SK-N-SH (cell line): ENCODE results near the gene SLC17A1. TPM values are rescaled to one million over a fixed set of nuclear protein-coding genes. Genes with fewer than 3 reads are reported as not detected.

Experiments
- CTCF ChIA-PET: fragments of 300-600, 350-600 bp; formaldehyde crosslinking; extraction: SDS; loops from one replicate; lab custom pipeline; 2021; lab: Yijun Ruan, JAX
- POLR2A ChIA-PET: fragments of 350-600 bp; sonication (Branson Sonifier 250); formaldehyde crosslinking; extraction: SDS; loops from one replicate; lab custom pipeline; 2020; ENCODE audit warnings: antibody characterized with exemption, inconsistent platforms; lab: Yijun Ruan, JAX
- DNase-seq: peaks from one replicate; pipeline ENCODE4 v3.0.0; 2012
- H2AFZ ChIP-seq: fragments of 200-600 bp; sonication (generic); 2 replicates; pipeline ENCODE4 v1.8.1; 2016; ENCODE audit warnings: antibody characterized with exemption, mild to moderate bottlenecking, low read depth
- H3F3A ChIP-seq: fragments of 200-600 bp; sonication (generic); replicated peaks from 2 replicates; pipeline ENCODE3; 2016; ENCODE audit warnings: antibody characterized with exemption, mild to moderate bottlenecking; ENCODE audit not compliant: insufficient read depth
- H3K27ac ChIP-seq, 2 experiments: fragments of 200-500 bp in 1 of 2; fragments of 200-600 bp in 1 of 2; sonication (Bioruptor generic) in 1 of 2; sonication (generic), shearing (Covaris generic) in 1 of 2; 2 replicates each; pipeline versions ENCODE4 v1.5.1 to v1.6.1; 2014 to 2016; ENCODE audit warnings: low read depth in 2 of 2, inconsistent platforms in 1 of 2, low read length in 1 of 2, mild to moderate bottlenecking in 1 of 2, mixed read lengths in 1 of 2
- H3K27me3 ChIP-seq: fragments of 200-600 bp; sonication (generic), shearing (Covaris generic); 2 replicates; pipeline ENCODE4 v1.6.1; 2016; ENCODE audit warnings: mixed run types; ENCODE audit not compliant: insufficient read depth
- H3K36me3 ChIP-seq, 2 experiments: fragments of 200-500 bp in 1 of 2; fragments of 200-600 bp in 1 of 2; sonication (Bioruptor generic) in 1 of 2; sonication (generic) in 1 of 2; replicated peaks in 1 of 2; 2 replicates each; pipeline versions ENCODE3 to v1.5.1; 2014 to 2016; ENCODE audit warnings: low read length in 1 of 2, mild to moderate bottlenecking in 1 of 2; ENCODE audit not compliant: insufficient read depth in 2 of 2, control insufficient read depth in 1 of 2
- H3K4me1 ChIP-seq, 2 experiments: fragments of 200-500 bp in 1 of 2; fragments of 200-600 bp in 1 of 2; sonication (Bioruptor generic) in 1 of 2; sonication (generic), shearing (Covaris generic) in 1 of 2; 2 replicates each; pipeline versions ENCODE4 v1.5.1 to v1.6.1; 2014 to 2016; ENCODE audit warnings: low read depth in 1 of 2, low read length in 1 of 2, mixed run types in 1 of 2; ENCODE audit not compliant: insufficient read depth in 2 of 2, control insufficient read depth in 1 of 2
- H3K4me2 ChIP-seq: fragments of 200-600 bp; sonication (generic), shearing (Covaris generic); 2 replicates; pipeline ENCODE4 v1.6.1; 2017; ENCODE audit warnings: mixed run types
- H3K4me3 ChIP-seq, 2 experiments: fragments of 200-500 bp in 1 of 2; fragments of 200-600 bp in 1 of 2; sonication (Bioruptor generic) in 1 of 2; sonication (generic), shearing (Covaris generic) in 1 of 2; 2 replicates each; pipeline versions ENCODE4 v1.5.1 to v1.8.1; 2014 to 2016; ENCODE audit warnings: low read depth in 2 of 2, inconsistent platforms in 1 of 2, low read length in 1 of 2, mild to moderate bottlenecking in 1 of 2, mixed read lengths in 1 of 2, moderate library complexity in 1 of 2
- H3K79me2 ChIP-seq: fragments of 200-600 bp; sonication (generic); 2 replicates; pipeline ENCODE4 v1.8.1; 2017; ENCODE audit warnings: mild to moderate bottlenecking; ENCODE audit not compliant: insufficient read depth
- H3K9ac ChIP-seq: fragments of 200-600 bp; sonication (generic); 2 replicates; pipeline ENCODE4 v1.6.1; 2017; ENCODE audit warnings: mixed run types
- H3K9me2 ChIP-seq: fragments of 200-600 bp; sonication (generic); 2 replicates; pipeline ENCODE4 v1.6.1; 2017; ENCODE audit warnings: mixed run types
- H3K9me3 ChIP-seq: fragments of 200-600 bp; sonication (generic); 2 replicates; pipeline ENCODE4 v1.6.1; 2017; ENCODE audit warnings: mixed run types, mild to moderate bottlenecking, moderate library complexity
- H4K20me1 ChIP-seq: fragments of 200-600 bp; sonication (generic); 2 replicates; pipeline ENCODE4 v1.6.1; 2017; ENCODE audit warnings: mild to moderate bottlenecking, mixed run types; ENCODE audit not compliant: insufficient read depth
- CHD2 ChIP-seq: fragments of 150-350 bp; IDR thresholded peaks from 2 replicates; pipeline ENCODE4 v1.6.1; 2018; ENCODE audit warnings: low read length; ENCODE audit not compliant: partially characterized antibody
- EP300 ChIP-seq, 2 experiments: IDR thresholded peaks; 2 replicates each; pipeline versions ENCODE4 v1.4.0 to v1.6.1; 2012; ENCODE audit warnings: borderline replicate concordance in 1 of 2, low read depth in 1 of 2, low read length in 1 of 2
- FOXJ3 ChIP-seq: sonication (generic); formaldehyde crosslinking; IDR thresholded peaks from 2 replicates; pipeline ENCODE4 v1.5.1; 2020; ENCODE audit warnings: mild to moderate bottlenecking, missing genetic modification reagents
- FOXM1 ChIP-seq: IDR thresholded peaks from 2 replicates; pipeline ENCODE4 v1.4.0; 2012; ENCODE audit warnings: low read depth, mild to moderate bottlenecking
- GABPA ChIP-seq: IDR thresholded peaks from 2 replicates; pipeline ENCODE4 v1.4.0; 2012; ENCODE audit warnings: low read depth, mild to moderate bottlenecking
- GATA2 ChIP-seq: sonication (generic); formaldehyde crosslinking; IDR thresholded peaks from 2 replicates; pipeline ENCODE4 v1.5.0; 2020; ENCODE audit warnings: mild to moderate bottlenecking, missing genetic modification reagents
- JUND ChIP-seq: IDR thresholded peaks from 2 replicates; pipeline ENCODE4 v1.4.0; 2012
- MEF2A ChIP-seq: IDR thresholded peaks from 2 replicates; pipeline ENCODE4 v1.4.0; 2012; ENCODE audit warnings: low read depth, borderline replicate concordance
- NRF1 ChIP-seq: IDR thresholded peaks from 2 replicates; pipeline ENCODE4 v1.6.1; 2012; ENCODE audit warnings: low read depth, mild to moderate bottlenecking, low read length
- RAD21 ChIP-seq: IDR thresholded peaks from 2 replicates; pipeline ENCODE4 v1.6.1; 2012; ENCODE audit warnings: mild to moderate bottlenecking, low read length
- RFX5 ChIP-seq: IDR thresholded peaks from 2 replicates; pipeline ENCODE4 v1.6.1; 2012; ENCODE audit warnings: mild to moderate bottlenecking, improper control_type of control experiment, low read length
- TCF12 ChIP-seq: IDR thresholded peaks from 2 replicates; pipeline ENCODE4 v1.4.0; 2012
- TEAD4 ChIP-seq: IDR thresholded peaks from 2 replicates; pipeline ENCODE4 v1.4.0; 2012; ENCODE audit warnings: mild to moderate bottlenecking, borderline replicate concordance; ENCODE audit not compliant: insufficient read depth
- YY1 ChIP-seq: IDR thresholded peaks from 2 replicates; pipeline ENCODE4 v1.4.0; 2012; ENCODE audit warnings: low read depth, mild to moderate bottlenecking
- WGBS: methylation state at CpG from one replicate; pipeline ENCODE4 v1.1.6; 2017; ENCODE audit warnings: low lambda C conversion rate; 5-methylcytosine and 5-hydroxymethylcytosine counted together
- polyA plus RNA-seq, 3 experiments: library from polyadenylated mRNA; depleted of rRNA; stranded (reverse); fragments of >200 nt; gene quantifications; 2 replicates each; pipeline ENCODE4 v1.2.3, GENCODE V29; 2012
- TF ChIP-seq, protein P1 (sequence below): IDR thresholded peaks from 2 replicates; pipeline ENCODE4 v1.6.1; 2012; ENCODE audit warnings: mild to moderate bottlenecking, low read depth, low read length, moderate library complexity
- TF ChIP-seq, protein P2 (sequence below): IDR thresholded peaks from 2 replicates; pipeline ENCODE4; 2012
- TF ChIP-seq, protein P3 (sequence below): IDR thresholded peaks from 2 replicates; pipeline ENCODE4 v1.4.0; 2012; ENCODE audit warnings: low read depth, borderline replicate concordance
- TF ChIP-seq, protein P4 (sequence below): fragments of 200-600 bp; sonication (generic); IDR thresholded peaks from 2 replicates; pipeline ENCODE4 v1.6.1; 2017; ENCODE audit warnings: antibody characterized with exemption, mild to moderate bottlenecking, moderate library complexity

The SLC17A1 gene
- polyA plus RNA-seq, 1 of the 3 experiments (the other 2 are of a cell fraction): not detected

DNA sequence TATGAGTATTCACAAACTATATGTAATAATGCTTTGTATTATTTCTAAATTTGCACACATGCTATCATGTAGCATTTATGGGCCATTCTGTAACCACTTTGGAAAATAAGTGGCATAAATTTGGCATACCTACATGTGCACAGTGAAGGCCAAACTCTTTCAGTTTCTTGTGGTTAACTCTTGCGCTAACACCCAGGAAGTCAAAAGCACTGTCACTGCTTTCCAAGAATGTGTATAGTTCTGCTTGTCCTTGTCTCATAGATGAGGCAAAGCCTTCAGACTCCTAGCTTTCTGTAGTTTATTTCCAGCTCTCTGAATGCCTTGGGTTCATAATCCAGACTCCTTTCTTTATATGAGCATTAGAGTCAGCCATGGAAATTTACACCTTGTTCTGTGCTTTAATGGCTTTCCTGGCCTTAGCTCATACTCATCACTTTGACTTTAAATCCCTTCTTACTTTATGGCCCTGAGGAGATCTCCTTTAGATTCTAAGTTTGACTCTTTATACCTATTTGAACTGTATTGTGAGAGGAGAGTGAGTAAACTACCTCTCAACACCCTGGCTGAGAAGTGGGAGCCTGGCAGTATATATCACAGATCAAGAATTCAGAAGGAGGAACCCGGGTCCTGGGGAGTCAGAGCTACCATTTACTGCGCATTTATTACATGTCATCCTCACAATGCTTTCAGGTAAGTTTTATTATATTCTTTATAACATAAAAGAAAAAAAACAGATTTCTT, 43.1 kb upstream of the SLC17A1 start (continued):
- TF ChIP-seq MEF2A: no peak
- no peak for TF ChIP-seq GATA2 (CRISPR knock-in tag)
- no peak for TF ChIP-seq RFX5
- no peak for TF ChIP-seq RAD21
- TF ChIP-seq NRF1: no peak
- no peak for TF ChIP-seq CHD2

DNA sequence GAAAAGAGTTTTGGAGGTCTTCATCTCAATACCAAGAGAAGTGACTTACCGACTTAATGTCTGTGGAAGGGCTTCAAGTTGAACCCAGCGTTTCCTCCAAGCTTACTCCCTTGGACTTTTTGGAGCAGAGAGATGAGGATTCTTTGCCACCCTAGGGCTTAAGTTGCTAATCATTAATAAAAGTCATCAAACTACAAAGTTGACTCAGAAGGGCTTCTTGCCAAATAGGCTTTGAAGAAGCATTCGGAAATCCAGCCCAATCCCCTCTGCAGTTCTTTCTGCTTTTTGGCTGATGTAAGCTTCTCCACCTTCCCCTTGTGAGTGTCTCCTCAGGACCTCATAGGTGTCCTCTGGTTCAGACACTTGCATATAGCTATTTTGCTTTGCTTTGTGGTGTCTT, 42.3 kb upstream of the SLC17A1 start, which contains the start of gene SLC17A3:
Gene SLC17A3 (minus strand): TSS at position 126 of the 400 bp plus-strand sequence. CDS start 5,856 bp downstream, outside the sequence.
- no peaks in the 10 kb centered on the region for H3K79me2 ChIP-seq
- TF ChIP-seq YY1: no peak
- no peak for TF ChIP-seq TCF12
- TF ChIP-seq, protein P1, sequence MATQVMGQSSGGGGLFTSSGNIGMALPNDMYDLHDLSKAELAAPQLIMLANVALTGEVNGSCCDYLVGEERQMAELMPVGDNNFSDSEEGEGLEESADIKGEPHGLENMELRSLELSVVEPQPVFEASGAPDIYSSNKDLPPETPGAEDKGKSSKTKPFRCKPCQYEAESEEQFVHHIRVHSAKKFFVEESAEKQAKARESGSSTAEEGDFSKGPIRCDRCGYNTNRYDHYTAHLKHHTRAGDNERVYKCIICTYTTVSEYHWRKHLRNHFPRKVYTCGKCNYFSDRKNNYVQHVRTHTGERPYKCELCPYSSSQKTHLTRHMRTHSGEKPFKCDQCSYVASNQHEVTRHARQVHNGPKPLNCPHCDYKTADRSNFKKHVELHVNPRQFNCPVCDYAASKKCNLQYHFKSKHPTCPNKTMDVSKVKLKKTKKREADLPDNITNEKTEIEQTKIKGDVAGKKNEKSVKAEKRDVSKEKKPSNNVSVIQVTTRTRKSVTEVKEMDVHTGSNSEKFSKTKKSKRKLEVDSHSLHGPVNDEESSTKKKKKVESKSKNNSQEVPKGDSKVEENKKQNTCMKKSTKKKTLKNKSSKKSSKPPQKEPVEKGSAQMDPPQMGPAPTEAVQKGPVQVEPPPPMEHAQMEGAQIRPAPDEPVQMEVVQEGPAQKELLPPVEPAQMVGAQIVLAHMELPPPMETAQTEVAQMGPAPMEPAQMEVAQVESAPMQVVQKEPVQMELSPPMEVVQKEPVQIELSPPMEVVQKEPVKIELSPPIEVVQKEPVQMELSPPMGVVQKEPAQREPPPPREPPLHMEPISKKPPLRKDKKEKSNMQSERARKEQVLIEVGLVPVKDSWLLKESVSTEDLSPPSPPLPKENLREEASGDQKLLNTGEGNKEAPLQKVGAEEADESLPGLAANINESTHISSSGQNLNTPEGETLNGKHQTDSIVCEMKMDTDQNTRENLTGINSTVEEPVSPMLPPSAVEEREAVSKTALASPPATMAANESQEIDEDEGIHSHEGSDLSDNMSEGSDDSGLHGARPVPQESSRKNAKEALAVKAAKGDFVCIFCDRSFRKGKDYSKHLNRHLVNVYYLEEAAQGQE: no peak
- TF ChIP-seq, protein P2, sequence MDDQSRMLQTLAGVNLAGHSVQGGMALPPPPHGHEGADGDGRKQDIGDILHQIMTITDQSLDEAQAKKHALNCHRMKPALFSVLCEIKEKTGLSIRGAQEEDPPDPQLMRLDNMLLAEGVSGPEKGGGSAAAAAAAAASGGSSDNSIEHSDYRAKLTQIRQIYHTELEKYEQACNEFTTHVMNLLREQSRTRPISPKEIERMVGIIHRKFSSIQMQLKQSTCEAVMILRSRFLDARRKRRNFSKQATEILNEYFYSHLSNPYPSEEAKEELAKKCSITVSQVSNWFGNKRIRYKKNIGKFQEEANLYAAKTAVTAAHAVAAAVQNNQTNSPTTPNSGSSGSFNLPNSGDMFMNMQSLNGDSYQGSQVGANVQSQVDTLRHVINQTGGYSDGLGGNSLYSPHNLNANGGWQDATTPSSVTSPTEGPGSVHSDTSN: no peak
- no peak for TF ChIP-seq EP300 (IDR thresholded peaks at IDR 0.05; ENCODE audit: borderline replicate concordance in 1 of 2, low read depth in 1 of 2, low read length in 1 of 2)
- no peak for TF ChIP-seq CHD2
- no peak for TF ChIP-seq FOXJ3
- TF ChIP-seq JUND: no peak
- TF ChIP-seq TEAD4: no peak
- TF ChIP-seq MEF2A: no peak
- TF ChIP-seq, protein P3, sequence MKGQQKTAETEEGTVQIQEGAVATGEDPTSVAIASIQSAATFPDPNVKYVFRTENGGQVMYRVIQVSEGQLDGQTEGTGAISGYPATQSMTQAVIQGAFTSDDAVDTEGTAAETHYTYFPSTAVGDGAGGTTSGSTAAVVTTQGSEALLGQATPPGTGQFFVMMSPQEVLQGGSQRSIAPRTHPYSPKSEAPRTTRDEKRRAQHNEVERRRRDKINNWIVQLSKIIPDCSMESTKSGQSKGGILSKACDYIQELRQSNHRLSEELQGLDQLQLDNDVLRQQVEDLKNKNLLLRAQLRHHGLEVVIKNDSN: no peak
- no peak for TF ChIP-seq GABPA
- no peak for TF ChIP-seq FOXM1
- TF ChIP-seq, protein P4, sequence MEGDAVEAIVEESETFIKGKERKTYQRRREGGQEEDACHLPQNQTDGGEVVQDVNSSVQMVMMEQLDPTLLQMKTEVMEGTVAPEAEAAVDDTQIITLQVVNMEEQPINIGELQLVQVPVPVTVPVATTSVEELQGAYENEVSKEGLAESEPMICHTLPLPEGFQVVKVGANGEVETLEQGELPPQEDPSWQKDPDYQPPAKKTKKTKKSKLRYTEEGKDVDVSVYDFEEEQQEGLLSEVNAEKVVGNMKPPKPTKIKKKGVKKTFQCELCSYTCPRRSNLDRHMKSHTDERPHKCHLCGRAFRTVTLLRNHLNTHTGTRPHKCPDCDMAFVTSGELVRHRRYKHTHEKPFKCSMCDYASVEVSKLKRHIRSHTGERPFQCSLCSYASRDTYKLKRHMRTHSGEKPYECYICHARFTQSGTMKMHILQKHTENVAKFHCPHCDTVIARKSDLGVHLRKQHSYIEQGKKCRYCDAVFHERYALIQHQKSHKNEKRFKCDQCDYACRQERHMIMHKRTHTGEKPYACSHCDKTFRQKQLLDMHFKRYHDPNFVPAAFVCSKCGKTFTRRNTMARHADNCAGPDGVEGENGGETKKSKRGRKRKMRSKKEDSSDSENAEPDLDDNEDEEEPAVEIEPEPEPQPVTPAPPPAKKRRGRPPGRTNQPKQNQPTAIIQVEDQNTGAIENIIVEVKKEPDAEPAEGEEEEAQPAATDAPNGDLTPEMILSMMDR: no peak
- no peaks in the 10 kb centered on the region for H4K20me1 ChIP-seq
- no peaks in the 10 kb centered on the region for H3K4me1 ChIP-seq
- no peaks in the 10 kb centered on the region for H3K9me3 ChIP-seq
- no peak within 1 kb of the TSS for H3K4me3 ChIP-seq
- no peak for DNase-seq
- H3F3A ChIP-seq: no peaks in the 10 kb centered on the region
- no peak within 1 kb of the TSS for H3K4me2 ChIP-seq
- CTCF ChIA-PET: interaction anchor here (0.8 kb wide), 1 partner anchor 153 kb away, joined by 3 read pairs; no protein-coding TSS in a partner anchor
- H3K9ac ChIP-seq: no peak within 1 kb of the TSS
- no peaks in the 10 kb centered on the region for H3K9me2 ChIP-seq
- no peak within 1 kb of the TSS for H2AFZ ChIP-seq
- no peaks in the 10 kb centered on the region for H3K36me3 ChIP-seq
- WGBS: 59% methylated on average over 3 of the region's 3 CpGs
- H3K27me3 ChIP-seq: no peaks in the 10 kb centered on the region
- POLR2A ChIA-PET: no interaction called here
- H3K27ac ChIP-seq: no peak within 1 kb of the TSS
